Right lobe of liver (tissue), 4 donors: ENCODE data around the gene RWDD2A.

Experiments used
- CTCF ChIP-seq, 4 donors: fragments of 200-600 bp in 3 of 4; fragments of 450-650 bp in 1 of 4; IDR thresholded peaks; one replicate each; pipeline versions ENCODE4 v1.5.1 to v1.8.0; 2016 to 2022; ENCODE audit warnings: antibody characterized with exemption in 4 of 4, mild to moderate bottlenecking in 2 of 4
- POLR2A ChIP-seq: fragments of 450-650 bp; IDR thresholded peaks from one replicate; pipeline ENCODE4 v1.6.1; 2017; ENCODE audit warnings: antibody characterized with exemption, mild to moderate bottlenecking
- donor health status: DM: no; HTN: no; CAD: no.
- donor health status: DM: no; HTN: no; CAD: no.
- donor health status: DM: no; HTN: yes; CAD: no.

- TF ChIP-seq CTCF (IDR thresholded peaks at IDR 0.05) = no peak
- TF ChIP-seq POLR2A = no peak
Measured at GRCh38 chr6:83169511-83169910, 23.6 kb upstream of the RWDD2A start.
